Measurements from ENCODE around the gene DENND4A. TPM values are rescaled to one million over a fixed set of nuclear protein-coding genes. Genes with fewer than 3 reads are reported as not detected.
A peak's percentile ranks its signal among the peaks of the same experiment; 100 is the strongest.

DENND4A gene
- polyA plus RNA-seq, 2 donors = 2.6 to 3.2 TPM

- Histone ChIP-seq H3K27me3 (ENCODE audit: control insufficient read depth in 1 of 2, insufficient read depth in 2 of 2, low read length in 2 of 2) (no peaks in the 10 kb centered on the region), H3K36me3 (ENCODE audit: control insufficient read depth in 2 of 2, insufficient read depth in 2 of 2, low read length in 1 of 2) (no peaks in the 10 kb centered on the region), H3K4me3 (ENCODE audit: low read depth in 1 of 2, low read length in 2 of 2) (no peak overlapping the region), H3K4me1 (ENCODE audit: control insufficient read depth in 2 of 2, insufficient read depth in 2 of 2, low read length in 1 of 2) (peaks cover 0 to 2% of the 10 kb centered on the region in 2 donors), H3K27ac (ENCODE audit: low read depth in 2 of 2, low read length in 1 of 2) (peak overlapping the region in 1 of 2 donors; percentile 74), H3K9me3 (ENCODE audit: control insufficient read depth in 2 of 2, insufficient read depth in 1 of 2, low read depth in 1 of 2, low read length in 1 of 2) (no peaks in the 10 kb centered on the region)
- 39 to 50% methylated on average over 4 of the region's 4 CpGs for WGBS, 2 donors
Observed at GRCh38 chr15:65833501-65834205, 41.6 kb upstream of the DENND4A start.

GRCh38 chr15:65832549-65833364 is 40.7 kb upstream of the DENND4A start:
- WGBS, 2 donors = 8 to 9% methylated on average over 8 of the region's 8 CpGs
- Histone ChIP-seq H3K4me3 (ENCODE audit: low read depth in 1 of 2, low read length in 2 of 2) (peak overlapping the region; percentile 0 to 22), H3K27me3 (ENCODE audit: control insufficient read depth in 1 of 2, insufficient read depth in 2 of 2, low read length in 2 of 2) (no peaks in the 10 kb centered on the region), H3K27ac (ENCODE audit: low read depth in 2 of 2, low read length in 1 of 2) (peak overlapping the region; percentile 74 to 83), H3K9me3 (ENCODE audit: control insufficient read depth in 2 of 2, insufficient read depth in 1 of 2, low read depth in 1 of 2, low read length in 1 of 2) (no peaks in the 10 kb centered on the region), H3K4me1 (ENCODE audit: control insufficient read depth in 2 of 2, insufficient read depth in 2 of 2, low read length in 1 of 2) (peaks cover 0 to 2% of the 10 kb centered on the region in 2 donors), H3K36me3 (ENCODE audit: control insufficient read depth in 2 of 2, insufficient read depth in 2 of 2, low read length in 1 of 2) (no peaks in the 10 kb centered on the region)

- H3K27me3 ChIP-seq (ENCODE audit: control insufficient read depth in 1 of 2, insufficient read depth in 2 of 2, low read length in 2 of 2) = no peaks in the 10 kb centered on the region
- no peak overlapping the region for H3K27ac ChIP-seq (ENCODE audit: low read depth in 2 of 2, low read length in 1 of 2)
- 57 to 59% methylated on average over 7 of the region's 7 CpGs for WGBS, 2 donors
- H3K4me3 ChIP-seq (ENCODE audit: low read depth in 1 of 2, low read length in 2 of 2) = no peak overlapping the region
- no peaks in the 10 kb centered on the region for H3K36me3 ChIP-seq (ENCODE audit: control insufficient read depth in 2 of 2, insufficient read depth in 2 of 2, low read length in 1 of 2)
- H3K4me1 ChIP-seq (ENCODE audit: control insufficient read depth in 2 of 2, insufficient read depth in 2 of 2, low read length in 1 of 2) = peaks cover 0 to 2% of the 10 kb centered on the region in 2 donors
- H3K9me3 ChIP-seq (ENCODE audit: control insufficient read depth in 2 of 2, insufficient read depth in 1 of 2, low read depth in 1 of 2, low read length in 1 of 2) = no peaks in the 10 kb centered on the region
Observed at GRCh38 chr15:65829130-65829764, 37.2 kb upstream of the DENND4A start.

- Histone ChIP-seq H3K27ac (ENCODE audit: low read depth in 2 of 2, low read length in 1 of 2) (no peak overlapping the region), H3K27me3 (ENCODE audit: control insufficient read depth in 1 of 2, insufficient read depth in 2 of 2, low read length in 2 of 2) (no peaks in the 10 kb centered on the region), H3K36me3 (ENCODE audit: control insufficient read depth in 2 of 2, insufficient read depth in 2 of 2, low read length in 1 of 2) (no peaks in the 10 kb centered on the region), H3K9me3 (ENCODE audit: control insufficient read depth in 2 of 2, insufficient read depth in 1 of 2, low read depth in 1 of 2, low read length in 1 of 2) (no peaks in the 10 kb centered on the region), H3K4me3 (ENCODE audit: low read depth in 1 of 2, low read length in 2 of 2) (no peak overlapping the region), H3K4me1 (ENCODE audit: control insufficient read depth in 2 of 2, insufficient read depth in 2 of 2, low read length in 1 of 2) (no peaks in the 10 kb centered on the region)
- WGBS, 2 donors = 78 to 83% methylated on average over 2 of the region's 2 CpGs
Observed at GRCh38 chr15:65828585-65828984, 36.5 kb upstream of the DENND4A start.

- H3K4me3 ChIP-seq (ENCODE audit: low read depth in 1 of 2, low read length in 2 of 2) = no peak overlapping the region
- no peaks in the 10 kb centered on the region for H3K9me3 ChIP-seq (ENCODE audit: control insufficient read depth in 2 of 2, insufficient read depth in 1 of 2, low read depth in 1 of 2, low read length in 1 of 2)
- H3K27ac ChIP-seq (ENCODE audit: low read depth in 2 of 2, low read length in 1 of 2) = no peak overlapping the region
- H3K27me3 ChIP-seq (ENCODE audit: control insufficient read depth in 1 of 2, insufficient read depth in 2 of 2, low read length in 2 of 2) = no peaks in the 10 kb centered on the region
- H3K36me3 ChIP-seq (ENCODE audit: control insufficient read depth in 2 of 2, insufficient read depth in 2 of 2, low read length in 1 of 2) = no peaks in the 10 kb centered on the region
- 61 to 64% methylated on average over 3 of the region's 3 CpGs for WGBS, 2 donors
- H3K4me1 ChIP-seq (ENCODE audit: control insufficient read depth in 2 of 2, insufficient read depth in 2 of 2, low read length in 1 of 2) = no peaks in the 10 kb centered on the region
Observed at GRCh38 chr15:65827065-65827464, 35.0 kb upstream of the DENND4A start.

- H3K36me3 ChIP-seq (ENCODE audit: control insufficient read depth in 2 of 2, insufficient read depth in 2 of 2, low read length in 1 of 2) = no peaks in the 10 kb centered on the region
- H3K4me1 ChIP-seq (ENCODE audit: control insufficient read depth in 2 of 2, insufficient read depth in 2 of 2, low read length in 1 of 2) = no peaks in the 10 kb centered on the region
- H3K9me3 ChIP-seq (ENCODE audit: control insufficient read depth in 2 of 2, insufficient read depth in 1 of 2, low read depth in 1 of 2, low read length in 1 of 2) = no peaks in the 10 kb centered on the region
- H3K27me3 ChIP-seq (ENCODE audit: control insufficient read depth in 1 of 2, insufficient read depth in 2 of 2, low read length in 2 of 2) = no peaks in the 10 kb centered on the region
- H3K4me3 ChIP-seq (ENCODE audit: low read depth in 1 of 2, low read length in 2 of 2) = no peak overlapping the region
- no peak overlapping the region for H3K27ac ChIP-seq (ENCODE audit: low read depth in 2 of 2, low read length in 1 of 2)
- 54 to 57% methylated on average over 5 of the region's 5 CpGs for WGBS, 2 donors
Observed at GRCh38 chr15:65824941-65825544, 33.0 kb upstream of the DENND4A start.

GRCh38 chr15:65824031-65824743 is 32.1 kb upstream of the DENND4A start:
- no peak overlapping the region for H3K4me3 ChIP-seq (ENCODE audit: low read depth in 1 of 2, low read length in 2 of 2)
- WGBS, 2 donors = 66 to 69% methylated on average over 7 of the region's 7 CpGs
- H3K27ac ChIP-seq (ENCODE audit: low read depth in 2 of 2, low read length in 1 of 2) = no peak overlapping the region
- H3K27me3 ChIP-seq (ENCODE audit: control insufficient read depth in 1 of 2, insufficient read depth in 2 of 2, low read length in 2 of 2) = no peaks in the 10 kb centered on the region
- H3K36me3 ChIP-seq (ENCODE audit: control insufficient read depth in 2 of 2, insufficient read depth in 2 of 2, low read length in 1 of 2) = no peaks in the 10 kb centered on the region
- H3K9me3 ChIP-seq (ENCODE audit: control insufficient read depth in 2 of 2, insufficient read depth in 1 of 2, low read depth in 1 of 2, low read length in 1 of 2) = no peaks in the 10 kb centered on the region
- H3K4me1 ChIP-seq (ENCODE audit: control insufficient read depth in 2 of 2, insufficient read depth in 2 of 2, low read length in 1 of 2) = no peaks in the 10 kb centered on the region

DNA sequence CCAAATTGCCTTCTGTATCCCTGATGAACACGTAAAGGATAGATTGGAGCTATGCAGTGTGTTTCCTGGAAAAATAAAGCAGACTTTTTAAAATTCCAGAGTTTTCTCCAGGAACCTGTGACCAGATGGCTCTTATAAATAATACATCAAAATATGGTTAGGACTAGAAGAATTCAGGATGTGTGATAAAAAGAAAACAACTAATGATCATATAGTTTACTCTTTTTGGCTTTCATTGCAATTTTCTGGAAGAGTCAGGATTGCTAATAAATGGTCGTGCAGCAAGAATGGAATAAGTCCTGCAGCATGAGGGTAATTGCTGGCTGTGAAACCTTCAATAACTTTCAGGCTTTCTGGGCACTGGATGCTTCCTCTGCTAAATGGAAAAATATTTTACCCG is 30.2 kb upstream of the DENND4A start:
- no peak overlapping the region for H3K27ac ChIP-seq (ENCODE audit: low read depth in 2 of 2, low read length in 1 of 2)
- H3K9me3 ChIP-seq (ENCODE audit: control insufficient read depth in 2 of 2, insufficient read depth in 1 of 2, low read depth in 1 of 2, low read length in 1 of 2) = no peaks in the 10 kb centered on the region
- no peaks in the 10 kb centered on the region for H3K27me3 ChIP-seq (ENCODE audit: control insufficient read depth in 1 of 2, insufficient read depth in 2 of 2, low read length in 2 of 2)
- H3K36me3 ChIP-seq (ENCODE audit: control insufficient read depth in 2 of 2, insufficient read depth in 2 of 2, low read length in 1 of 2) = no peaks in the 10 kb centered on the region
- WGBS, 2 donors = 80 to 88% methylated on average over 3 of the region's 3 CpGs
- H3K4me3 ChIP-seq (ENCODE audit: low read depth in 1 of 2, low read length in 2 of 2) = no peak overlapping the region
- no peaks in the 10 kb centered on the region for H3K4me1 ChIP-seq (ENCODE audit: control insufficient read depth in 2 of 2, insufficient read depth in 2 of 2, low read length in 1 of 2)

GRCh38 chr15:65821070-65821469 is 29.0 kb upstream of the DENND4A start:
- Histone ChIP-seq H3K4me1 (ENCODE audit: control insufficient read depth in 2 of 2, insufficient read depth in 2 of 2, low read length in 1 of 2) (no peaks in the 10 kb centered on the region), H3K27me3 (ENCODE audit: control insufficient read depth in 1 of 2, insufficient read depth in 2 of 2, low read length in 2 of 2) (no peaks in the 10 kb centered on the region), H3K4me3 (ENCODE audit: low read depth in 1 of 2, low read length in 2 of 2) (no peak overlapping the region), H3K27ac (ENCODE audit: low read depth in 2 of 2, low read length in 1 of 2) (no peak overlapping the region), H3K36me3 (ENCODE audit: control insufficient read depth in 2 of 2, insufficient read depth in 2 of 2, low read length in 1 of 2) (no peaks in the 10 kb centered on the region), H3K9me3 (ENCODE audit: control insufficient read depth in 2 of 2, insufficient read depth in 1 of 2, low read depth in 1 of 2, low read length in 1 of 2) (no peaks in the 10 kb centered on the region)
